Measurements from ENCODE around the gene COMTD1. TPM values are rescaled to one million over a fixed set of nuclear protein-coding genes. Genes with fewer than 3 reads are reported as not detected.

The COMTD1 gene
- polyA plus RNA-seq, 1 experiment = 2.0 TPM

- Histone ChIP-seq H3K9me3 (ENCODE audit: control insufficient read depth, insufficient read depth, low read length) (no peaks in the 10 kb centered on the region), H3K27me3 (ENCODE audit: control insufficient read depth, insufficient read depth, low read length) (no peaks in the 10 kb centered on the region), H3K4me3 (ENCODE audit: low read depth, low read length) (no peak overlapping the region), H3K27ac (ENCODE audit: low read depth, low read length) (no peak overlapping the region)
- DNase-seq (ENCODE audit: low read depth, low spot score) = no peak
- POLR2A ChIA-PET = interaction anchor here (0.6 to 0.8 kb wide), 3 partner anchors 16 to 23 kb away, joined by 3 to 6 read pairs (median 3); partner anchors contain the start of gene VDAC2
- TF ChIP-seq, protein P1, sequence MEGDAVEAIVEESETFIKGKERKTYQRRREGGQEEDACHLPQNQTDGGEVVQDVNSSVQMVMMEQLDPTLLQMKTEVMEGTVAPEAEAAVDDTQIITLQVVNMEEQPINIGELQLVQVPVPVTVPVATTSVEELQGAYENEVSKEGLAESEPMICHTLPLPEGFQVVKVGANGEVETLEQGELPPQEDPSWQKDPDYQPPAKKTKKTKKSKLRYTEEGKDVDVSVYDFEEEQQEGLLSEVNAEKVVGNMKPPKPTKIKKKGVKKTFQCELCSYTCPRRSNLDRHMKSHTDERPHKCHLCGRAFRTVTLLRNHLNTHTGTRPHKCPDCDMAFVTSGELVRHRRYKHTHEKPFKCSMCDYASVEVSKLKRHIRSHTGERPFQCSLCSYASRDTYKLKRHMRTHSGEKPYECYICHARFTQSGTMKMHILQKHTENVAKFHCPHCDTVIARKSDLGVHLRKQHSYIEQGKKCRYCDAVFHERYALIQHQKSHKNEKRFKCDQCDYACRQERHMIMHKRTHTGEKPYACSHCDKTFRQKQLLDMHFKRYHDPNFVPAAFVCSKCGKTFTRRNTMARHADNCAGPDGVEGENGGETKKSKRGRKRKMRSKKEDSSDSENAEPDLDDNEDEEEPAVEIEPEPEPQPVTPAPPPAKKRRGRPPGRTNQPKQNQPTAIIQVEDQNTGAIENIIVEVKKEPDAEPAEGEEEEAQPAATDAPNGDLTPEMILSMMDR (IDR thresholded peaks at IDR 0.05; ENCODE audit: low read depth, low read length) = peak; percentile 77
- CTCF ChIA-PET = interaction anchor here (0.6 to 1.7 kb wide), 14 partner anchors 10 to 334 kb away, joined by 3 to 14 read pairs (median 4); partner anchors contain the start of genes COMTD1 and SAMD8
Observed at GRCh38 chr10:75187961-75188426, 47.8 kb downstream of the COMTD1 start.

DNA sequence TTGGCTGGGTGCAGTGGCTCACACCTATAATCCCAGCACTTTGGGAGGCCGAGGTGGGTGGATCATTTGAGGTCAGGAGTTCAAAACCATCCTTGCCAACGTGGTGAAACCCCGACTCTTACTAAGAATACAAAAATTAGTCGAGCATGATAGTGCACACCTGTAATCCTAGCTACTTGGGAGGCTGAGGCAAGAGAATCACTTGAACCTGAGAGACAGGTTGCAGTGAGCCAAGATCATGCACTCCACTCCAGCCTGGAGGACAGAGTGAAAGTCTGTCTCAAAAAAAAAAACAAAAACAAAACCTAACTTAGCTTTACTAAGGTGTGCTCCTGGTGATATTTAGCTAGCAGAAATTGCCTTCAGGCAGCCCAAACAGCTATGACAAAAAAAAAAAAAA, 49.4 kb downstream of the COMTD1 start:
- Histone ChIP-seq H3K27ac (ENCODE audit: low read depth, low read length) (no peak overlapping the region), H3K4me3 (ENCODE audit: low read depth, low read length) (no peak overlapping the region), H3K9me3 (ENCODE audit: control insufficient read depth, insufficient read depth, low read length) (no peaks in the 10 kb centered on the region), H3K27me3 (ENCODE audit: control insufficient read depth, insufficient read depth, low read length) (no peaks in the 10 kb centered on the region)
- ChIA-PET POLR2A (interaction anchor here (0.6 to 1.1 kb wide), 2 partner anchors 39 to 44 kb away, joined by 3 to 4 read pairs; no protein-coding TSS in a partner anchor), CTCF (interaction anchor here (0.6 to 1.1 kb wide), 3 partner anchors 19 to 171 kb away, joined by 3 to 13 read pairs (median 3); no protein-coding TSS in a partner anchor)
- no peak for DNase-seq (ENCODE audit: low read depth, low spot score)
- TF ChIP-seq, protein P1 (IDR thresholded peaks at IDR 0.05; ENCODE audit: low read depth, low read length) = no peak

Small RNAs within 50 kb of the gene (small RNA-seq; reads per million reads assigned to genes)
- gene HMGA1P5 (ENCODE audit: insufficient read length, low read depth) = not detected
- gene RPL39P25 (ENCODE audit: insufficient read length, low read depth) = not detected

Other genes with a start within 250 kb of the COMTD1 start
- 28.2 and 32.2 TPM in 2 replicates for gene SAMD8, start 124.3 kb downstream of the COMTD1 start, polyA plus RNA-seq (2011; rRNA removed)
- 154 and 201 TPM in 2 replicates for gene VDAC2, start 25.2 kb downstream of the COMTD1 start, polyA plus RNA-seq (2011; rRNA removed)
- 2.5 and 3.3 TPM in 2 replicates for gene ZNF503, start 165.8 kb upstream of the COMTD1 start, polyA plus RNA-seq (2011; rRNA removed)
- gene LRMDA, start 195.7 kb upstream of the COMTD1 start, polyA plus RNA-seq (2011; rRNA removed) = 0.05 and 0.12 TPM in 2 replicates